Measurements from ENCODE around the gene CLCN7. TPM values are rescaled to one million over a fixed set of nuclear protein-coding genes. Genes with fewer than 3 reads are reported as not detected.

Gene CLCN7
- total RNA-seq, 4 donors from 2014 or later: 33.0 to 67.7 (median 39.2) TPM

GRCh38 chr16:1511662-1512569, 37.1 kb upstream of the CLCN7 start:
- Histone ChIP-seq H3K9me3 (peaks cover 0 to 15% (median 0%) of the 10 kb centered on the region in 3 donors), H3K36me3 (peaks cover 0 to 71% of the 10 kb centered on the region in 2 donors), H3K4me1 (peaks cover 0 to 23% (median 16%) of the 10 kb centered on the region in 3 donors), H3K27ac (no peak overlapping the region), H3K27me3 (no peaks in the 10 kb centered on the region), H3K4me3 (no peak overlapping the region)
- ATAC-seq: no peak
- TF ChIP-seq POLR2AphosphoS5 (IDR thresholded peaks at IDR 0.05): no peak
- 69 to 73% methylated on average over 21 of the region's 30 CpGs for WGBS, 2 donors (ENCODE audit: low coverage in 1 of 2)

GRCh38 chr16:1510941-1511351, 36.1 kb upstream of the CLCN7 start:
- H3K9me3 ChIP-seq: peaks cover 0 to 15% (median 0%) of the 10 kb centered on the region in 3 donors
- no CpG with 5 or more reads among the region's 26 CpGs for WGBS, 2 donors (ENCODE audit: low coverage in 1 of 2)
- H3K27ac ChIP-seq: no peak overlapping the region
- H3K27me3 ChIP-seq: no peaks in the 10 kb centered on the region
- no peak for ATAC-seq
- TF ChIP-seq EP300 (IDR thresholded peaks at IDR 0.05): no peak
- TF ChIP-seq POLR2AphosphoS5 (IDR thresholded peaks at IDR 0.05): no peak
- no peak for TF ChIP-seq POLR2A (IDR thresholded peaks at IDR 0.05)
- no peak for TF ChIP-seq CTCF (IDR thresholded peaks at IDR 0.05)
- H3K36me3 ChIP-seq: peaks cover 0 to 80% of the 10 kb centered on the region in 2 donors
- H3K4me1 ChIP-seq: peaks cover 0 to 23% (median 16%) of the 10 kb centered on the region in 3 donors
- H3K4me3 ChIP-seq: no peak overlapping the region

GRCh38 chr16:1510272-1510671, 35.4 kb upstream of the CLCN7 start:
- Histone ChIP-seq H3K4me1 (peaks cover 0 to 23% (median 16%) of the 10 kb centered on the region in 3 donors), H3K36me3 (peaks cover 0 to 84% of the 10 kb centered on the region in 2 donors), H3K27ac (peak overlapping the region in 3 of 4 donors; percentile 69 to 74 (median 73)), H3K9me3 (peaks cover 0 to 13% (median 0%) of the 10 kb centered on the region in 3 donors), H3K27me3 (no peaks in the 10 kb centered on the region), H3K4me3 (no peak overlapping the region)
- WGBS, 2 donors (ENCODE audit: low coverage in 1 of 2): 79% methylated on average over 5 of the region's 10 CpGs; no CpG with 5 or more reads in 1 of the 2 donors
- no peak for ATAC-seq
- no peak for TF ChIP-seq EP300 (IDR thresholded peaks at IDR 0.05)
- no peak for TF ChIP-seq POLR2AphosphoS5 (IDR thresholded peaks at IDR 0.05)
- no peak for TF ChIP-seq CTCF (IDR thresholded peaks at IDR 0.05)
- no peak for TF ChIP-seq POLR2A (IDR thresholded peaks at IDR 0.05)

GRCh38 chr16:1509307-1510221, 34.7 kb upstream of the CLCN7 start:
- H3K27ac ChIP-seq: peak overlapping the region in 3 of 4 donors; percentile 69 to 74 (median 73)

More at GRCh38 chr16:1509307-1510221, 34.7 kb upstream of the CLCN7 start:
- Histone ChIP-seq H3K9me3 (peaks cover 0 to 7% (median 0%) of the 10 kb centered on the region in 3 donors), H3K36me3 (peaks cover 0 to 86% of the 10 kb centered on the region in 2 donors), H3K27me3 (no peaks in the 10 kb centered on the region), H3K4me3 (no peak overlapping the region), H3K4me1 (peaks cover 0 to 23% (median 16%) of the 10 kb centered on the region in 3 donors)
- ATAC-seq: peak; percentile 78
- TF ChIP-seq CTCF (IDR thresholded peaks at IDR 0.05) (no peak), EP300 (IDR thresholded peaks at IDR 0.05) (no peak), POLR2AphosphoS5 (IDR thresholded peaks at IDR 0.05) (no peak), POLR2A (IDR thresholded peaks at IDR 0.05) (no peak)
- WGBS, 2 donors (ENCODE audit: low coverage in 1 of 2): 33% methylated on average over 1 of the region's 44 CpGs; no CpG with 5 or more reads in 1 of the 2 donors

All from gastroesophageal sphincter (tissue), 4 donors.